Neural cell (in vitro differentiated cells): ENCODE results near the gene ACOXL. TPM values are rescaled to one million over a fixed set of nuclear protein-coding genes. Genes with fewer than 3 reads are reported as not detected.

Experiments
- H2AFZ ChIP-seq: fragments of 200-600, 300-800 bp; sonication (generic), shearing (Covaris generic); 2 replicates; pipeline ENCODE4 v1.6.0; 2014; ENCODE audit warnings: low read depth, mild to moderate bottlenecking, antibody characterized with exemption, low read length, moderate library complexity
- H3F3A ChIP-seq: fragments of 200-600 bp; shearing (Covaris generic); 2 replicates; pipeline ENCODE4 v1.6.1; 2016; ENCODE audit warnings: mild to moderate bottlenecking, moderate library complexity, mixed read lengths, antibody characterized with exemption, low read length; ENCODE audit not compliant: insufficient read depth, poor library complexity, severe bottlenecking
- H3K27ac ChIP-seq: fragments of 200-600, 300-800 bp; sonication (generic), shearing (Covaris generic); 2 replicates; pipeline ENCODE4 v1.5.1; 2014; ENCODE audit warnings: mild to moderate bottlenecking, low read length, moderate library complexity
- H3K27me3 ChIP-seq: fragments of 300-800, 200-600 bp; sonication (generic), shearing (Covaris generic); 2 replicates; pipeline ENCODE4 v1.6.0; 2014; ENCODE audit warnings: mild to moderate bottlenecking, low read depth, low read length, moderate library complexity; ENCODE audit not compliant: insufficient read depth
- H3K36me3 ChIP-seq: fragments of 300-800, 200-600 bp; sonication (generic), shearing (Covaris generic); 2 replicates; pipeline ENCODE4 v1.5.1; 2014; ENCODE audit warnings: mild to moderate bottlenecking, antibody characterized with exemption, low read length, moderate library complexity; ENCODE audit not compliant: insufficient read depth
- H3K4me2 ChIP-seq: fragments of 300-800, 200-600 bp; sonication (generic), shearing (Covaris generic); 2 replicates; pipeline ENCODE4 v1.6.0; 2014; ENCODE audit warnings: mild to moderate bottlenecking, low read length
- H3K4me3 ChIP-seq: fragments of 300-800, 200-600 bp; sonication (generic), shearing (Covaris generic); 2 replicates; pipeline ENCODE4 v1.5.1; 2014; ENCODE audit warnings: mild to moderate bottlenecking, low read length, moderate library complexity
- H3K79me2 ChIP-seq: fragments of 200-600 bp; shearing (Covaris generic); replicated peaks from 2 replicates; pipeline ENCODE4 v1.6.0; 2014; ENCODE audit warnings: mild to moderate bottlenecking, low read length, moderate library complexity; ENCODE audit not compliant: insufficient read depth
- H3K9ac ChIP-seq: fragments of 300-800, 200-600 bp; sonication (generic), shearing (Covaris generic); 2 replicates; pipeline ENCODE4 v1.6.1; 2016; ENCODE audit warnings: mild to moderate bottlenecking, low read length, mixed read lengths
- H3K9me2 ChIP-seq: fragments of 200-600 bp; shearing (Covaris generic); 2 replicates; pipeline ENCODE4 v1.6.1; 2016; ENCODE audit warnings: mild to moderate bottlenecking, low read length, mixed read lengths; ENCODE audit not compliant: insufficient read depth
- H3K9me3 ChIP-seq: fragments of 200-600, 300-800 bp; sonication (generic), shearing (Covaris generic); 2 replicates; pipeline ENCODE4 v1.6.1; 2016; ENCODE audit warnings: mild to moderate bottlenecking, mixed run types, low read length, moderate library complexity, mixed read lengths
- H4K20me1 ChIP-seq: fragments of 200-600 bp; shearing (Covaris generic); 2 replicates; pipeline ENCODE4 v1.6.1; 2016; ENCODE audit warnings: mild to moderate bottlenecking, mixed run types; ENCODE audit not compliant: insufficient read depth
- EP300 ChIP-seq: fragments of 450-650 bp; conservative IDR thresholded peaks from 2 replicates; pipeline ENCODE4 v1.6.1; 2014; ENCODE audit warnings: antibody characterized with exemption, mild to moderate bottlenecking, moderate library complexity; ENCODE audit not compliant: poor library complexity, severe bottlenecking
- EZH2 ChIP-seq: fragments of 200-600, 300-800 bp; shearing (Covaris generic), sonication (generic); IDR thresholded peaks from 2 replicates; pipeline ENCODE4 v1.6.1; 2014; ENCODE audit warnings: antibody characterized with exemption, low read length, borderline replicate concordance, mild to moderate bottlenecking; ENCODE audit not compliant: insufficient read depth, poor library complexity, severe bottlenecking
- MXI1 ChIP-seq: fragments of 450-650 bp; conservative IDR thresholded peaks from 2 replicates; pipeline ENCODE4 v1.6.1; 2014; ENCODE audit warnings: antibody characterized with exemption, mild to moderate bottlenecking; ENCODE audit not compliant: poor library complexity, severe bottlenecking
- POLR2AphosphoS5 ChIP-seq: IDR thresholded peaks from 2 replicates; pipeline ENCODE4 v1.6.1; 2012
- RAD21 ChIP-seq: fragments of 450-650 bp; conservative IDR thresholded peaks from 2 replicates; pipeline ENCODE4 v1.6.1; 2014; ENCODE audit warnings: antibody characterized with exemption, mild to moderate bottlenecking, moderate library complexity
- SMC3 ChIP-seq: fragments of 450-650 bp; conservative IDR thresholded peaks from 2 replicates; pipeline ENCODE4 v1.6.1; 2014; ENCODE audit warnings: antibody characterized with exemption, mild to moderate bottlenecking, moderate library complexity; ENCODE audit not compliant: poor library complexity
- TAF1 ChIP-seq: IDR thresholded peaks from 2 replicates; pipeline ENCODE4 v1.6.1; 2012; ENCODE audit warnings: low read depth
- polyA plus RNA-seq: library from polyadenylated mRNA; depleted of rRNA; stranded (reverse); fragments of >200 nt; gene quantifications from 2 replicates; pipeline ENCODE4 v1.2.3, GENCODE V29; 2014
- TF ChIP-seq, protein P1 (sequence below): fragments of 450-650 bp; IDR thresholded peaks from 2 replicates; pipeline ENCODE4 v1.5.1; 2014; ENCODE audit warnings: antibody characterized with exemption, mild to moderate bottlenecking, moderate library complexity; ENCODE audit not compliant: poor library complexity, severe bottlenecking
- TF ChIP-seq, protein P2 (sequence below): IDR thresholded peaks from 2 replicates; pipeline ENCODE4 v1.6.1; 2012; ENCODE audit warnings: borderline replicate concordance

ACOXL gene
- polyA plus RNA-seq, 1 donor from 2014 or later = not detected

DNA sequence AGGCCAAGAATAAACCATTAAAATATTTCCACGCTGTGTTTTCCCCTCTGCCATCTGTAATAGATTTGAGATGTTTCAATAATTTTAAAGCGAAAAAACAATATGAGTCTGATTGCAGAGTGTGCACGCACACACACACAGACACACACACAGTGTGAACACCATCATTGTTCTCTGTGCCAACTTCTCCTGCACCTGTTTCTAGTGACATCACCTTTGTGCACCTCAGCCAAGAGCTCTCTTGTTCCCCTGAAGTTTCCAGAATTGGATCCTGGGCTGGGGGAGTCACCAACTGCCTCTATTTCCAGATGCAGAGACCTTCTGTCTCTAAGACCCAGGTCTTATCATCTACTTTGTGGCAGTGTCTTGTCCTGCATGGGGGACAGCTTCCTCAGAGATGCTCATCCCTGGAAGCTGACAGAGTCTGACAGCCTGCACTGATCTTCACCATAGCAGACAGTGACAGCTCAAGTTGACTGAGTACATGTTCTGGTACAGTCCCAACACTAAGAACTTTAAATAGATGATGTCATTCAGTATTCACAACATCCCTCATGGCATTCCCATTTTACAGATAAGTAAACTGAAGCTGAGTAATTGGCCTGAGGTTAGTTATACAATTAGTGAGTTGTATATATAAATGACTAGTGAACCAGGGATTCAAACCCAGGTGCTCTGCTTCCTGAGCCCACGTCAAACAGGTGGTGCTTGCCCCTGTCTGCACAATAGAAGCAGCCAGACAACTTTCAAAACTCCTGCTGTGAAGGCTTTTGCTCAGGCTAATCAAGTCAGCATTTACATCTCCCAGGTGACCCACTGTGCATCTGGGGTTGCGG lies 39.4 kb downstream of the ACOXL start:
- Histone ChIP-seq H3K4me3 (no peak overlapping the region), H3K27ac (no peak overlapping the region), H3F3A (no peaks in the 10 kb centered on the region), H4K20me1 (no peaks in the 10 kb centered on the region), H3K9me3 (no peaks in the 10 kb centered on the region), H3K9me2 (no peaks in the 10 kb centered on the region), H3K27me3 (no peaks in the 10 kb centered on the region), H3K36me3 (no peaks in the 10 kb centered on the region), H3K79me2 (no peaks in the 10 kb centered on the region), H3K4me2 (no peak overlapping the region), H3K9ac (no peak overlapping the region), H2AFZ (no peak overlapping the region)
- no peak for TF ChIP-seq EZH2
- TF ChIP-seq MXI1 = no peak
- TF ChIP-seq TAF1 = no peak
- no peak for TF ChIP-seq EP300
- TF ChIP-seq POLR2AphosphoS5 = no peak
- no peak for TF ChIP-seq RAD21
- no peak for TF ChIP-seq SMC3
- TF ChIP-seq, protein P1, sequence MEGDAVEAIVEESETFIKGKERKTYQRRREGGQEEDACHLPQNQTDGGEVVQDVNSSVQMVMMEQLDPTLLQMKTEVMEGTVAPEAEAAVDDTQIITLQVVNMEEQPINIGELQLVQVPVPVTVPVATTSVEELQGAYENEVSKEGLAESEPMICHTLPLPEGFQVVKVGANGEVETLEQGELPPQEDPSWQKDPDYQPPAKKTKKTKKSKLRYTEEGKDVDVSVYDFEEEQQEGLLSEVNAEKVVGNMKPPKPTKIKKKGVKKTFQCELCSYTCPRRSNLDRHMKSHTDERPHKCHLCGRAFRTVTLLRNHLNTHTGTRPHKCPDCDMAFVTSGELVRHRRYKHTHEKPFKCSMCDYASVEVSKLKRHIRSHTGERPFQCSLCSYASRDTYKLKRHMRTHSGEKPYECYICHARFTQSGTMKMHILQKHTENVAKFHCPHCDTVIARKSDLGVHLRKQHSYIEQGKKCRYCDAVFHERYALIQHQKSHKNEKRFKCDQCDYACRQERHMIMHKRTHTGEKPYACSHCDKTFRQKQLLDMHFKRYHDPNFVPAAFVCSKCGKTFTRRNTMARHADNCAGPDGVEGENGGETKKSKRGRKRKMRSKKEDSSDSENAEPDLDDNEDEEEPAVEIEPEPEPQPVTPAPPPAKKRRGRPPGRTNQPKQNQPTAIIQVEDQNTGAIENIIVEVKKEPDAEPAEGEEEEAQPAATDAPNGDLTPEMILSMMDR = no peak
- TF ChIP-seq, protein P2, sequence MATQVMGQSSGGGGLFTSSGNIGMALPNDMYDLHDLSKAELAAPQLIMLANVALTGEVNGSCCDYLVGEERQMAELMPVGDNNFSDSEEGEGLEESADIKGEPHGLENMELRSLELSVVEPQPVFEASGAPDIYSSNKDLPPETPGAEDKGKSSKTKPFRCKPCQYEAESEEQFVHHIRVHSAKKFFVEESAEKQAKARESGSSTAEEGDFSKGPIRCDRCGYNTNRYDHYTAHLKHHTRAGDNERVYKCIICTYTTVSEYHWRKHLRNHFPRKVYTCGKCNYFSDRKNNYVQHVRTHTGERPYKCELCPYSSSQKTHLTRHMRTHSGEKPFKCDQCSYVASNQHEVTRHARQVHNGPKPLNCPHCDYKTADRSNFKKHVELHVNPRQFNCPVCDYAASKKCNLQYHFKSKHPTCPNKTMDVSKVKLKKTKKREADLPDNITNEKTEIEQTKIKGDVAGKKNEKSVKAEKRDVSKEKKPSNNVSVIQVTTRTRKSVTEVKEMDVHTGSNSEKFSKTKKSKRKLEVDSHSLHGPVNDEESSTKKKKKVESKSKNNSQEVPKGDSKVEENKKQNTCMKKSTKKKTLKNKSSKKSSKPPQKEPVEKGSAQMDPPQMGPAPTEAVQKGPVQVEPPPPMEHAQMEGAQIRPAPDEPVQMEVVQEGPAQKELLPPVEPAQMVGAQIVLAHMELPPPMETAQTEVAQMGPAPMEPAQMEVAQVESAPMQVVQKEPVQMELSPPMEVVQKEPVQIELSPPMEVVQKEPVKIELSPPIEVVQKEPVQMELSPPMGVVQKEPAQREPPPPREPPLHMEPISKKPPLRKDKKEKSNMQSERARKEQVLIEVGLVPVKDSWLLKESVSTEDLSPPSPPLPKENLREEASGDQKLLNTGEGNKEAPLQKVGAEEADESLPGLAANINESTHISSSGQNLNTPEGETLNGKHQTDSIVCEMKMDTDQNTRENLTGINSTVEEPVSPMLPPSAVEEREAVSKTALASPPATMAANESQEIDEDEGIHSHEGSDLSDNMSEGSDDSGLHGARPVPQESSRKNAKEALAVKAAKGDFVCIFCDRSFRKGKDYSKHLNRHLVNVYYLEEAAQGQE = no peak

DNA sequence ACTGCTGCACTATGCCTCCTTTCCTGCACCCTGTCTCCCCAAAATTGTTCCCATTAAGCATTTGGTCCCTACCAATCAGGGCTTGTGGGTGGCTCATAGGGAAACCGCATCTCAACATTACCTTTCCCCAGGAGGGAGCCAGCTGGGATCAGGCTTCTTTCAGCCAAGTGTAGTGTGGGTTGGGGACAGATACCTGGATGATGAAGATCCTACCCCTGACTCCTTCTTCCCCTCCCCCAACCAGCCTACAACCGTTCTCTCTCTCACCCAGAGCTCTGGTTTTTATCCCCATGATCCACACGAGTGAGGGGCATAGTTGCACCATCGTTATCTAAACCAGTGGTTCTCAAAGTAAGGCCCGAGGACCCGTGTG lies 40.0 kb downstream of the ACOXL start:
- H3K4me3 ChIP-seq = no peak overlapping the region
- no peak overlapping the region for H3K27ac ChIP-seq
- H4K20me1 ChIP-seq = no peaks in the 10 kb centered on the region
- H3K4me2 ChIP-seq = no peak overlapping the region
- no peak overlapping the region for H2AFZ ChIP-seq
- H3K27me3 ChIP-seq = no peaks in the 10 kb centered on the region
- no peaks in the 10 kb centered on the region for H3K9me2 ChIP-seq
- H3K79me2 ChIP-seq = no peaks in the 10 kb centered on the region
- no peaks in the 10 kb centered on the region for H3F3A ChIP-seq
- no peak for TF ChIP-seq MXI1
- no peak for TF ChIP-seq TAF1
- no peaks in the 10 kb centered on the region for H3K9me3 ChIP-seq
- no peak overlapping the region for H3K9ac ChIP-seq
- H3K36me3 ChIP-seq = no peaks in the 10 kb centered on the region
